Measurements from ENCODE around the gene OSBPL8. TPM values are rescaled to one million over a fixed set of nuclear protein-coding genes. Genes with fewer than 3 reads are reported as not detected.

Gene OSBPL8
- total and polyA plus RNA-seq, 2 experiments from 2014 or later = 64.4 to 73.4 TPM

GRCh38 chr12:76539727-76540126, 19.8 kb downstream of the OSBPL8 start:
- TF ChIP-seq EZH2 (IDR thresholded peaks at IDR 0.05; ENCODE audit: insufficient read depth, poor library complexity, severe bottlenecking) = no peak
- no peak for TF ChIP-seq EZH2phosphoT487 (IDR thresholded peaks at IDR 0.05; ENCODE audit: insufficient read depth, low read depth)
- Histone ChIP-seq H3K9ac (no peak overlapping the region), H3K27ac (no peak overlapping the region), H3K4me2 (ENCODE audit: unreplicated experiment) (no peak overlapping the region), H3K9me3 (ENCODE audit: low read depth) (no peaks in the 10 kb centered on the region), H3K27me3 (replicated peaks; ENCODE audit: insufficient read depth) (no peaks in the 10 kb centered on the region), H3F3A (ENCODE audit: insufficient read depth) (no peaks in the 10 kb centered on the region), H3K79me2 (ENCODE audit: insufficient read depth) (peaks cover 100% of the 10 kb centered on the region), H3K4me3 (no peak overlapping the region), H2AFZ (no peak overlapping the region), H3K36me3 (ENCODE audit: low read depth) (no peaks in the 10 kb centered on the region), H3K9me2 (ENCODE audit: insufficient read depth) (no peaks in the 10 kb centered on the region), H3K4me1 (ENCODE audit: insufficient read depth) (no peaks in the 10 kb centered on the region), H4K20me1 (ENCODE audit: insufficient read depth) (no peaks in the 10 kb centered on the region; the same call in 1 of the 2 replicates)
- in situ Hi-C loops (cut with MboI) = no loop called here
- 89 to 93% methylated on average over 6 of the region's 6 CpGs for WGBS, 2 experiments (ENCODE audit: low coverage in 1 of 2, low lambda C conversion rate in 2 of 2, missing lambda C conversion rate in 2 of 2)
- DNase-seq = no peak

DNA sequence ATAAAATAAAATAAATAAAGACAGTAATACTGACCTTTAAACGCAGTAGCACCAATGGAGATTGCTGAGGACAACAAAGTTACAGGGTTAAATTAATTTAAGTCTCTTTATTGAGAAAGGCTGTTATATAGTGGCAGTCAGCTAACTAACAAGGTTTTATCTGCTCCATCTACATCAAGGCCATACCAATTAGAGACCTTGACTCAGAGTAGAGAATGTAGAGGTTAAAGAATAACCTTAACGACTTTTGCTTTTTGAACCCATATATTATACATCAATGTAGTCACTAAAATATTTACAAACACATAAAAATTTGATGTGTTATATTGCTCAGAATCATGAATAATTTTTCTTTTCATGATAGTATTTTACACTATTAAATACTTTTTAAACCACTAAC, 21.6 kb downstream of the OSBPL8 start:
- no peak for DNase-seq
- no peaks in the 10 kb centered on the region for H3F3A ChIP-seq (ENCODE audit: insufficient read depth)
- no peaks in the 10 kb centered on the region for H3K9me2 ChIP-seq (ENCODE audit: insufficient read depth)
- no peak for TF ChIP-seq EZH2 (IDR thresholded peaks at IDR 0.05; ENCODE audit: insufficient read depth, poor library complexity, severe bottlenecking)
- TF ChIP-seq EZH2phosphoT487 (IDR thresholded peaks at IDR 0.05; ENCODE audit: insufficient read depth, low read depth) = no peak
- H3K27me3 ChIP-seq (replicated peaks; ENCODE audit: insufficient read depth) = no peaks in the 10 kb centered on the region
- H3K4me2 ChIP-seq (ENCODE audit: unreplicated experiment) = no peak overlapping the region
- no peak overlapping the region for H3K9ac ChIP-seq
- H3K4me3 ChIP-seq = no peak overlapping the region
- WGBS, 2 experiments (ENCODE audit: low coverage in 1 of 2, low lambda C conversion rate in 2 of 2, missing lambda C conversion rate in 2 of 2) = 98 to 99% methylated on average over 2 of the region's 2 CpGs
- no peaks in the 10 kb centered on the region for H3K9me3 ChIP-seq (ENCODE audit: low read depth)
- no peak overlapping the region for H3K27ac ChIP-seq
- H3K79me2 ChIP-seq (ENCODE audit: insufficient read depth) = peaks cover 100% of the 10 kb centered on the region
- H3K36me3 ChIP-seq (ENCODE audit: low read depth) = no peaks in the 10 kb centered on the region
- no peaks in the 10 kb centered on the region for H3K4me1 ChIP-seq (ENCODE audit: insufficient read depth)
- H4K20me1 ChIP-seq (ENCODE audit: insufficient read depth) = no peaks in the 10 kb centered on the region; the same call in 1 of the 2 replicates
- in situ Hi-C loops (cut with MboI) = no loop called here
- no peak overlapping the region for H2AFZ ChIP-seq

DNA sequence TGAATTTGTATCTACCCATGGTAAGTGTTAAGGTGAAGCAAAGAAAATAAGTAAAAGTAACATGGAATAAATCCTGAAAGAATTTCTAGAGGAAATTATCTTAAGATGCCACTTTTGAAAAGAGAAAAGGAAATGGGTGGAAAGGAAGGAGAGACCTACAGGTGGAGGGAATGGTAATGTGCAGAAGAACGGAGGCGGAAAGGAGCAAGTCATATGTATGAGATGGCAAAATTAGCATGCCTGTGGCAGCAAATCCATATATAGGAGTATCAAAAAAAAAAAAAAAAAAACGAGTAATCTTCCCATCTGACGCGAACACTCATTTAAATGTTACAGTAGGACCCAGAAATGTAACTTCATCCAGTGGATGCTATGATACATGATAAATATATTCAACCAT, 23.0 kb downstream of the OSBPL8 start:
- H3K27ac ChIP-seq = no peak overlapping the region
- WGBS, 2 experiments (ENCODE audit: low coverage in 1 of 2, low lambda C conversion rate in 2 of 2, missing lambda C conversion rate in 2 of 2) = 80 to 82% methylated on average over 5 of the region's 5 CpGs
- in situ Hi-C loops (cut with MboI) = no loop called here

DNA sequence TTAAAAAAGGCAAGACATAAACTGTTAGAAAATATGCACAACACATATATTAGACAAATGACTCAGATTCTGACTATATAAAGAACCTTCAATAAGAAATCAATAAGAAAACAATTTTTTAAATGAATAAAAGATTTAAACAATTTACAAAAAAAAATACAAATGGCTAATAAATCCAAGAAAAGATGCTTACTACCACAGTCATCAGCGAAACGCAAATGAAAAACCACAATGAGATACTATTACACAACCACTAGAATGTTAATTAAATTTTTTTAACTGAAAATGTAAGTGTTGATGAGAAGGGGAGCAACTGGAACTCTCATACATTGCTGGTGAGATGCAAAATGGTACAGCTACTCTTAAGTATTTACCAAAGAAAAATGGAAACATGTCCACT, 24.4 kb downstream of the OSBPL8 start:
- Histone ChIP-seq H3K4me1 (ENCODE audit: insufficient read depth) (no peaks in the 10 kb centered on the region), H2AFZ (no peak overlapping the region), H3K79me2 (ENCODE audit: insufficient read depth) (peaks cover 100% of the 10 kb centered on the region), H3K36me3 (ENCODE audit: low read depth) (no peaks in the 10 kb centered on the region), H3K4me3 (no peak overlapping the region), H3K9me3 (ENCODE audit: low read depth) (no peaks in the 10 kb centered on the region), H3K27ac (no peak overlapping the region), H4K20me1 (ENCODE audit: insufficient read depth) (0 out of 2 replicates have a peak, but pooled peaks cover 4% of the 10 kb centered on the region), H3K27me3 (replicated peaks; ENCODE audit: insufficient read depth) (no peaks in the 10 kb centered on the region), H3K4me2 (ENCODE audit: unreplicated experiment) (no peak overlapping the region), H3F3A (ENCODE audit: insufficient read depth) (no peaks in the 10 kb centered on the region), H3K9ac (no peak overlapping the region), H3K9me2 (ENCODE audit: insufficient read depth) (no peaks in the 10 kb centered on the region)
- DNase-seq = no peak
- WGBS, 2 experiments (ENCODE audit: low coverage in 1 of 2, low lambda C conversion rate in 2 of 2, missing lambda C conversion rate in 2 of 2) = 96 to 98% methylated on average over 2 of the region's 2 CpGs
- in situ Hi-C loops (cut with MboI) = no loop called here
- no peak for TF ChIP-seq EZH2phosphoT487 (IDR thresholded peaks at IDR 0.05; ENCODE audit: insufficient read depth, low read depth)
- TF ChIP-seq EZH2 (IDR thresholded peaks at IDR 0.05; ENCODE audit: insufficient read depth, poor library complexity, severe bottlenecking) = no peak

More for the DNA sequence above, 23.0 kb downstream of the OSBPL8 start:
- H3K9ac ChIP-seq = no peak overlapping the region
- H3F3A ChIP-seq (ENCODE audit: insufficient read depth) = no peaks in the 10 kb centered on the region
- H3K79me2 ChIP-seq (ENCODE audit: insufficient read depth) = peaks cover 100% of the 10 kb centered on the region
- no peaks in the 10 kb centered on the region for H4K20me1 ChIP-seq (ENCODE audit: insufficient read depth)
- H3K36me3 ChIP-seq (ENCODE audit: low read depth) = no peaks in the 10 kb centered on the region
- H3K4me2 ChIP-seq (ENCODE audit: unreplicated experiment) = no peak overlapping the region
- no peaks in the 10 kb centered on the region for H3K9me2 ChIP-seq (ENCODE audit: insufficient read depth)
- no peak for TF ChIP-seq EZH2phosphoT487 (IDR thresholded peaks at IDR 0.05; ENCODE audit: insufficient read depth, low read depth)
- no peak for TF ChIP-seq EZH2 (IDR thresholded peaks at IDR 0.05; ENCODE audit: insufficient read depth, poor library complexity, severe bottlenecking)
- H2AFZ ChIP-seq = no peak overlapping the region
- no peaks in the 10 kb centered on the region for H3K9me3 ChIP-seq (ENCODE audit: low read depth)
- DNase-seq = no peak
- no peaks in the 10 kb centered on the region for H3K27me3 ChIP-seq (replicated peaks; ENCODE audit: insufficient read depth)
- H3K4me3 ChIP-seq = no peak overlapping the region
- H3K4me1 ChIP-seq (ENCODE audit: insufficient read depth) = no peaks in the 10 kb centered on the region

DNA sequence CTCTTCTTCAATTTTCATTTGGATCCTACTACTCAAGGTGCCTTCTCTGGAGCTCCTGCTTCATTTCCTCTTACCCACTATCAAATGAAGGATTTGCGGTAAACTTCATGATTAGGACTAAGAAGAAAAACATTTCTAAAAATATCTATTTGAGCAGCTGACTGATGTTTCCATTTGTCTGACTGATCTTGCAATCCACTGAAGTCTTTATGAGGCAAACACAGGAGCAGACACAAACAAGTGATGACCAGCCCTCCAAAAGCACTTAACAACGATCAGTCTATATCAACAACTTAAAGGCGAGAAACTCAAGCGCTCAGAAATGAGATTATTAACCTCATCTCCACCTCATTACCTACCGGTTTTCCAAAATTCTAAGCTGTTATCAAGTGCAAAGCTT, 26.2 kb downstream of the OSBPL8 start:
- DNase-seq = no peak
- H3K36me3 ChIP-seq (ENCODE audit: low read depth) = no peaks in the 10 kb centered on the region
- H3K4me1 ChIP-seq (ENCODE audit: insufficient read depth) = no peaks in the 10 kb centered on the region
- TF ChIP-seq EZH2 (IDR thresholded peaks at IDR 0.05; ENCODE audit: insufficient read depth, poor library complexity, severe bottlenecking) (no peak), EZH2phosphoT487 (IDR thresholded peaks at IDR 0.05; ENCODE audit: insufficient read depth, low read depth) (no peak)
- H3K9ac ChIP-seq = no peak overlapping the region
- H3F3A ChIP-seq (ENCODE audit: insufficient read depth) = no peaks in the 10 kb centered on the region
- 0 out of 2 replicates have a peak, but pooled peaks cover 4% of the 10 kb centered on the region for H4K20me1 ChIP-seq (ENCODE audit: insufficient read depth)
- no peaks in the 10 kb centered on the region for H3K9me3 ChIP-seq (ENCODE audit: low read depth)
- WGBS, 2 experiments (ENCODE audit: low coverage in 1 of 2, low lambda C conversion rate in 2 of 2, missing lambda C conversion rate in 2 of 2) = 89% methylated on average over 5 of the region's 5 CpGs
- H2AFZ ChIP-seq = no peak overlapping the region
- in situ Hi-C loops (cut with MboI) = no loop called here
- no peaks in the 10 kb centered on the region for H3K9me2 ChIP-seq (ENCODE audit: insufficient read depth)
- H3K4me2 ChIP-seq (ENCODE audit: unreplicated experiment) = no peak overlapping the region
- H3K4me3 ChIP-seq = no peak overlapping the region
- H3K27ac ChIP-seq = no peak overlapping the region
- H3K79me2 ChIP-seq (ENCODE audit: insufficient read depth) = peaks cover 100% of the 10 kb centered on the region
- no peaks in the 10 kb centered on the region for H3K27me3 ChIP-seq (replicated peaks; ENCODE audit: insufficient read depth)
